Stimulated activated CD4-positive, alpha-beta T cell treated with anti-CD3 and anti-CD28 coated beads, Interleukin-1b, Interleukin-23, amount 100 ng/mL, for 1 hour (primary cell): ENCODE data around the gene GCLC.
"Not testable (repeated sequence)": the region's sequence is repeated elsewhere in the genome, so short reads cannot be mapped to it uniquely, and the experiment has no call there.

Experiments used
- DNase-seq, 2 donors: peaks; one replicate each; pipeline ENCODE4 v3.0.0-alpha.2; 2020; ENCODE audit warnings: low read depth in 2 of 2

GCLC gene

GRCh38 chr6:53556986-53557715 is 12.2 kb upstream of the GCLC start:
- no peak for DNase-seq

GRCh38 chr6:53553600-53553999 is 8.7 kb upstream of the GCLC start:
- not testable (repeated sequence) for DNase-seq

- DNase-seq, result not testable (repeated sequence)
These were observed 6.8 kb upstream of the GCLC start for GRCh38 chr6:53551681-53552080.

- DNase-seq, result peak; percentile 82 to 86
These were observed 3.1 kb upstream of the GCLC start for GRCh38 chr6:53547811-53548496.

GRCh38 chr6:53547166-53547810 is 2.4 kb upstream of the GCLC start:
- no peak for DNase-seq

- DNase-seq, result no peak
These were observed 1.4 kb upstream of the GCLC start for GRCh38 chr6:53546281-53546680.

- no peak for DNase-seq
These were observed 758 bp downstream of the GCLC start for GRCh38 chr6:53544217-53544469.

GRCh38 chr6:53543359-53544216 is 1.3 kb downstream of the GCLC start:
- DNase-seq, result no peak

GRCh38 chr6:53541900-53542299 is 3.0 kb downstream of the GCLC start:
- no peak for DNase-seq

GRCh38 chr6:53540129-53540692 is 4.7 kb downstream of the GCLC start:
- no peak for DNase-seq

GRCh38 chr6:53539561-53539960 is 5.3 kb downstream of the GCLC start:
- no peak for DNase-seq

- no peak for DNase-seq
These were observed 8.3 kb downstream of the GCLC start for GRCh38 chr6:53536561-53536960.

- DNase-seq, result no peak
These were observed 12.0 kb downstream of the GCLC start for GRCh38 chr6:53532942-53533341.

GRCh38 chr6:53532061-53532797 is 12.7 kb downstream of the GCLC start:
- no peak for DNase-seq

- no peak for DNase-seq
These were observed 14.0 kb downstream of the GCLC start for GRCh38 chr6:53530780-53531386.

GRCh38 chr6:53530346-53530745 is 14.6 kb downstream of the GCLC start:
- no peak for DNase-seq

- no peak for DNase-seq
These were observed 15.4 kb downstream of the GCLC start for GRCh38 chr6:53529324-53530036.

GRCh38 chr6:53528107-53528506 is 16.8 kb downstream of the GCLC start:
- no peak for DNase-seq

GRCh38 chr6:53527249-53527765 is 17.6 kb downstream of the GCLC start:
- no peak for DNase-seq

GRCh38 chr6:53526000-53526399 is 18.9 kb downstream of the GCLC start:
- no peak for DNase-seq
